Upper lobe of right lung (tissue), 1 donor: ENCODE measurements around the gene KCNE1. TPM values are rescaled to one million over a fixed set of nuclear protein-coding genes. Genes with fewer than 3 reads are reported as not detected.

Experiments used
- total RNA-seq: library from RNA; stranded (reverse); fragmentation: NEBNext Ultra II Directional; extraction: Animal tissue kit (Norgen Biotek cat#: 25700); gene quantifications from one replicate; pipeline ENCODE4 v1.2.1, GENCODE V29; 2021
- donor health status: DM: no; HTN: yes; CAD: no; lungs with severe emphysema.

KCNE1 gene
- total RNA-seq, 1 donor from 2014 or later, result 13.6 TPM

Other genes starting within 250 kb of the KCNE1 start
- 0.52 TPM for gene KCNE2, start 148.2 kb downstream of the KCNE1 start, total RNA-seq
- 21.8 TPM for gene SMIM11, start 136.7 kb downstream of the KCNE1 start, total RNA-seq
- not detected for gene SMIM34, start 88.3 kb downstream of the KCNE1 start, total RNA-seq
- gene RCAN1, start 102.9 kb upstream of the KCNE1 start, total RNA-seq, result 26.9 TPM
- gene CLIC6, start 156.8 kb upstream of the KCNE1 start, total RNA-seq, result 12.3 TPM